Smooth muscle cell (in vitro differentiated cells): ENCODE results near the gene DOCK6. TPM values are rescaled to one million over a fixed set of nuclear protein-coding genes. Genes with fewer than 3 reads are reported as not detected.

Experiments
- DNase-seq: peaks from one replicate; lab custom pipeline; 2025; ENCODE audit not compliant: unreplicated experiment; lab: John Stamatoyannopoulos, UW
- H2AFZ ChIP-seq: fragments of 200-600 bp; sonication (generic); 2 replicates; pipeline ENCODE4 v1.6.0; 2016; ENCODE audit warnings: antibody characterized with exemption, low read depth, mild to moderate bottlenecking
- H3F3A ChIP-seq: fragments of 200-600 bp; sonication (generic); 2 replicates; pipeline ENCODE4 v1.6.0; 2017; ENCODE audit warnings: antibody characterized with exemption, low read depth
- H3K27ac ChIP-seq: fragments of 200-600 bp; sonication (generic); 2 replicates; pipeline ENCODE4 v1.5.1; 2016; ENCODE audit warnings: low read depth, mild to moderate bottlenecking
- H3K27me3 ChIP-seq: fragments of 200-600 bp; sonication (generic); 2 replicates; pipeline ENCODE4 v1.6.1; 2016; ENCODE audit warnings: low read depth, mild to moderate bottlenecking
- H3K36me3 ChIP-seq: fragments of 200-600 bp; sonication (generic); 2 replicates; pipeline ENCODE4 v1.5.1; 2016; ENCODE audit warnings: low read depth
- H3K4me1 ChIP-seq: fragments of 200-600 bp; sonication (generic); 2 replicates; pipeline ENCODE4 v1.5.1; 2016; ENCODE audit warnings: low read depth
- H3K4me2 ChIP-seq: fragments of 200-600 bp; sonication (generic); 2 replicates; pipeline ENCODE4 v1.6.0; 2016; ENCODE audit warnings: mild to moderate bottlenecking
- H3K4me3 ChIP-seq: fragments of 200-600 bp; sonication (generic); 2 replicates; pipeline ENCODE4 v1.5.1; 2016; ENCODE audit warnings: mild to moderate bottlenecking
- H3K79me2 ChIP-seq: fragments of 200-600 bp; sonication (generic); 2 replicates; pipeline ENCODE4 v1.6.0; 2016; ENCODE audit warnings: low read depth, mild to moderate bottlenecking
- H3K9ac ChIP-seq: fragments of 200-600 bp; sonication (generic); 2 replicates; pipeline ENCODE4 v1.6.0; 2016; ENCODE audit warnings: low read depth
- H3K9me3 ChIP-seq: fragments of 200-600 bp; sonication (generic); replicated peaks from 2 replicates; pipeline ENCODE4 v1.5.1; 2016; ENCODE audit warnings: low read depth
- H4K20me1 ChIP-seq: fragments of 200-600 bp; sonication (generic); 2 replicates; pipeline ENCODE4 v1.6.0; 2016; ENCODE audit warnings: low read depth
- WGBS: methylation state at CpG from one replicate; pipeline ENCODE4 v1.1.7; 2016; ENCODE audit warnings: low lambda C conversion rate; 5-methylcytosine and 5-hydroxymethylcytosine counted together
- polyA plus RNA-seq: library from polyadenylated mRNA; unstranded; fragments of >200 nt; fragmentation: Nextera tagmentation; extraction: Ambion mirVana; gene quantifications from 2 replicates; pipeline ENCODE4 v1.2.1, GENCODE V29; 2016
- total RNA-seq: library from RNA; depleted of rRNA; stranded (reverse); fragments of >200 nt; gene quantifications from 2 replicates; pipeline ENCODE4 v1.2.3, GENCODE V29; 2014
- TF ChIP-seq, protein P1 (sequence below): fragments of 200-600 bp; sonication (generic); IDR thresholded peaks from 2 replicates; pipeline ENCODE4 v1.5.1; 2017; ENCODE audit warnings: borderline replicate concordance, mild to moderate bottlenecking, antibody characterized with exemption; ENCODE audit not compliant: insufficient read depth, poor library complexity, severe bottlenecking

The DOCK6 gene
- total and polyA plus RNA-seq, 2 experiments from 2014 or later = 13.8 to 14.8 TPM

DNA sequence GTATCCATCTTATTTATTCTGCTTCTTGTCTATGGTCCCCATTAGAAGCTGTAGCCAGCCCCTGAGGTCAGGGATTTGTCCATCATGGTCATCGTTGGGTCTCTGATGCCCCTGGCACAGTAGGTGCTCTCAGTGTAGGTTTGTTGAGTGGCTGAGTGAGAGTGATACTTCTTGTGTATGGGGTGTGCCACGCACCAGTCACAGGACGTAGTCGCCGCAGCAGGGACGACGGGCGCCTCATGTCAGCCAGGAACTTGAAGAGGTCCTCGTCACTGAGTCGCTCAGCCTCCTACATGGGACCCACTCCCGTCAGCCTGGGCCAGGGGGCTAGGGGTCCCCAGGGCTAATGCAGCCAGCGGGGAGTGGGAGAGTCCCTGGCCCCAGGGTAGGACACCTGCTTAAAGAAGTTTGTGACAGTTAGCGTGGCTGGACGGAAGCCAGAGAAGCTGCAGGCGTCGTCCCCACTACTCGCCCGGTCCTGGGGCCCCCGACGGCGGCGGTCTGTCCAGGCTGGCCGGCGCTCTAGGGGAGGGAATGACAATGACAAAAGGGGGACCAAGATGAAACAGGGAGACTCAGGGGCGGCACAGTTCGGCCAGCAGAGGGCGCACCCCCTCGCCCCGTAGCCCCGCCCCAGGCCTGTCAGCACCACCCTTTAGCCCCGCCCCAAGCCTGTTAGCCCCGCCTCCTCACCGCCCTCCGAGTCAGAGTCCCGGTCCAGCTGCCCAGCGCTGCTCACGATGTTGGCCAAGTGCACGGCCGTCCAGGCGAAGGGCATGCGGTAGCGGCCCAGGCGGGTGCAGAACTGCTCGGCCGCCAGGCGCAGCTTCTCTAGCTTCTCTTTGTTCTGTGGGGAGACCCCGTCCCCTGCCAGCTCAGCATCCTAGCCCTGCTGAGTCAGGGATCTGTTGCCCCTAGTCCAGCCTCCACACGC, 19.2 kb downstream of the DOCK6 start:
- Histone ChIP-seq H3K27ac (no peak overlapping the region), H3K4me3 (no peak overlapping the region), H4K20me1 (no peaks in the 10 kb centered on the region), H2AFZ (no peak overlapping the region), H3K36me3 (no peaks in the 10 kb centered on the region), H3K9me3 (no peaks in the 10 kb centered on the region), H3K4me1 (no peaks in the 10 kb centered on the region), H3F3A (no peaks in the 10 kb centered on the region), H3K79me2 (no peaks in the 10 kb centered on the region), H3K4me2 (peak overlapping the region; percentile 54), H3K9ac (no peak overlapping the region), H3K27me3 (no peaks in the 10 kb centered on the region)
- 59% methylated on average over 34 of the region's 48 CpGs for WGBS
- peak; percentile 59 for DNase-seq
- TF ChIP-seq, protein P1, sequence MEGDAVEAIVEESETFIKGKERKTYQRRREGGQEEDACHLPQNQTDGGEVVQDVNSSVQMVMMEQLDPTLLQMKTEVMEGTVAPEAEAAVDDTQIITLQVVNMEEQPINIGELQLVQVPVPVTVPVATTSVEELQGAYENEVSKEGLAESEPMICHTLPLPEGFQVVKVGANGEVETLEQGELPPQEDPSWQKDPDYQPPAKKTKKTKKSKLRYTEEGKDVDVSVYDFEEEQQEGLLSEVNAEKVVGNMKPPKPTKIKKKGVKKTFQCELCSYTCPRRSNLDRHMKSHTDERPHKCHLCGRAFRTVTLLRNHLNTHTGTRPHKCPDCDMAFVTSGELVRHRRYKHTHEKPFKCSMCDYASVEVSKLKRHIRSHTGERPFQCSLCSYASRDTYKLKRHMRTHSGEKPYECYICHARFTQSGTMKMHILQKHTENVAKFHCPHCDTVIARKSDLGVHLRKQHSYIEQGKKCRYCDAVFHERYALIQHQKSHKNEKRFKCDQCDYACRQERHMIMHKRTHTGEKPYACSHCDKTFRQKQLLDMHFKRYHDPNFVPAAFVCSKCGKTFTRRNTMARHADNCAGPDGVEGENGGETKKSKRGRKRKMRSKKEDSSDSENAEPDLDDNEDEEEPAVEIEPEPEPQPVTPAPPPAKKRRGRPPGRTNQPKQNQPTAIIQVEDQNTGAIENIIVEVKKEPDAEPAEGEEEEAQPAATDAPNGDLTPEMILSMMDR = peak; percentile 71

DNA sequence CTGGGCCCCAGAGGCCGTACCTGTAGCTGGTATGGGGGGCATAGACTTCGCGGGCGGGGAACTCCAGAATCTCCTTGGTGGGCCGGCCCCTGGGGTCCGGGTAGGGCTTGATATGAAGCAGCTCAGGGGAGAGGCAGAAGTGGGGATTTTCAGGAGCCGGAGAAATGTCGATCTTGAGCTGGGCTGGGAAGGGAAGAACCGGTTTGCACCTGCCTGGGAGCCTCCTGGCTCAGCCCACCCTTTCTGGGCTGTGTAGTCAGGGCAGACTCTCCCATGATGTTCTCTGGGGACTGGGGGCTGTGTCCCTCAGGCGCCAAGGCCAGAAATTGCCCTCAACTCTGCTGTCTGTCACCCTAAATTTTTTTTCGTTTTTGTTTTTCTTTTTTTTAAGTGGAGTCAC, 20.3 kb downstream of the DOCK6 start:
- H3K9ac ChIP-seq = no peak overlapping the region
- no peak for DNase-seq
- H3F3A ChIP-seq = no peaks in the 10 kb centered on the region
- H3K4me3 ChIP-seq = no peak overlapping the region
- H3K27me3 ChIP-seq = no peaks in the 10 kb centered on the region
- no peaks in the 10 kb centered on the region for H3K9me3 ChIP-seq
- TF ChIP-seq, protein P1 = no peak
- 96% methylated on average over 11 of the region's 11 CpGs for WGBS
- no peaks in the 10 kb centered on the region for H3K36me3 ChIP-seq
- H3K79me2 ChIP-seq = no peaks in the 10 kb centered on the region
- no peaks in the 10 kb centered on the region for H4K20me1 ChIP-seq
- H2AFZ ChIP-seq = no peak overlapping the region
- no peak overlapping the region for H3K4me2 ChIP-seq
- H3K27ac ChIP-seq = no peak overlapping the region
- H3K4me1 ChIP-seq = no peaks in the 10 kb centered on the region

DNA sequence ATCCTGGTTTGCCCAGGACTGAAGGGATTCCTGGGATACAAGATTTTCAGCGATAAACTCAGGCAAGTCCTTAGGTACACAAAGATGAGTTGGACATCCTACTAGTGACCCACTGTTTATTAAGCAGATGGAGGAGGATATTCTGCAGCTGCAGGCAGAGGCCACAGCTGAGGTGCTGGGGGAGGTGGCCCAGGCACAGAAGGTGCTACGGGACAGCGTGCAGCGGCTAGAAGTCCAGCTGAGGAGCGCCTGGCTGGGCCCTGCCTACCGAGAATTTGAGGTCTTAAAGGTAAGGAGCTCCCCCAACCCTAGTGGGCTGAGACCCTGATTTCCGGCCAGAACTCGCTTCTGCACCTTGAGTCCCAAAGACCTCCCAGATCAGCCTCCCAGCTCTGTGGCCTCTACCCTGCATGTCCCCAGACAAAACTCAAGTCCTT, 22.3 kb downstream of the DOCK6 start:
- over 99% methylated on average over 8 of the region's 8 CpGs for WGBS
- Histone ChIP-seq H3K4me3 (no peak overlapping the region), H3K4me1 (no peaks in the 10 kb centered on the region), H3K9me3 (no peaks in the 10 kb centered on the region), H3K79me2 (no peaks in the 10 kb centered on the region), H3K4me2 (no peak overlapping the region), H4K20me1 (no peaks in the 10 kb centered on the region), H3K36me3 (no peaks in the 10 kb centered on the region), H2AFZ (no peak overlapping the region), H3K27me3 (no peaks in the 10 kb centered on the region), H3F3A (no peaks in the 10 kb centered on the region), H3K27ac (no peak overlapping the region), H3K9ac (no peak overlapping the region)
- DNase-seq = no peak
- TF ChIP-seq, protein P1 = no peak
